GM20431 (cell line): ENCODE data around the gene ELOVL6.
"Not testable (repeated sequence)": the region's sequence is repeated elsewhere in the genome, so short reads cannot be mapped to it uniquely, and the experiment has no call there.

Experiments used
- in situ Hi-C: fragments of 300-500 bp; cut with MseI, MboI; formaldehyde crosslinking; loops from one replicate; pipeline ENCODE4 v1.15.0; 2020; ENCODE audit warnings: low sequenced_read_pairs; ENCODE audit not compliant: unreplicated experiment

The ELOVL6 gene

GRCh38 chr4:110164251-110164650, 34.2 kb downstream of the ELOVL6 start:
- in situ Hi-C loops: no loop called here

GRCh38 chr4:110163327-110164069, 34.9 kb downstream of the ELOVL6 start:
- in situ Hi-C loops: no loop called here

GRCh38 chr4:110160618-110161017, 37.8 kb downstream of the ELOVL6 start:
- in situ Hi-C loops: no loop called here

- in situ Hi-C loops: no loop called here
Measured at GRCh38 chr4:110159541-110159940, 38.9 kb downstream of the ELOVL6 start.

DNA sequence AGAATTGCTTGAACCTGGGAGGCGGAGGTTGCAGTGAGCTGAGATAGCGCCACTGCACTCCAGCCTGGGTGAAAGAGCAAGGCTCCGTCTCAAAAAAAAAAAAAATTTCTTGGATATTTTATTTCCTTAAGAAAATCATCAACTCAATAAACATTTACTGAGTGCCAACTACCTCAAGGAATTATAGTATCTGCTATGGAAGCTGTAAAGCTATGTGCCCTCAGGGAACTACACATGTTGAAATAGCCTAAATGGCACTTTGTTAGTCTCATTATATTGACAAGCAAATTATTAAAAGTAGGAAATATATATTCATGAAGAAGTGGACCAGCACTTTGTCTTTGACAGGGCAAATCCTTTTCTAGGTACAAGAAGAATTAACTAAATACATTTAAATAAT, 40.8 kb downstream of the ELOVL6 start:
- in situ Hi-C loops: no loop called here

GRCh38 chr4:110157166-110157565, 41.2 kb downstream of the ELOVL6 start:
- in situ Hi-C loops: not testable (repeated sequence)

- in situ Hi-C loops: no loop called here
Measured at GRCh38 chr4:110156442-110156841, 42.0 kb downstream of the ELOVL6 start.

GRCh38 chr4:110155654-110156053, 42.8 kb downstream of the ELOVL6 start:
- in situ Hi-C loops: no loop called here

DNA sequence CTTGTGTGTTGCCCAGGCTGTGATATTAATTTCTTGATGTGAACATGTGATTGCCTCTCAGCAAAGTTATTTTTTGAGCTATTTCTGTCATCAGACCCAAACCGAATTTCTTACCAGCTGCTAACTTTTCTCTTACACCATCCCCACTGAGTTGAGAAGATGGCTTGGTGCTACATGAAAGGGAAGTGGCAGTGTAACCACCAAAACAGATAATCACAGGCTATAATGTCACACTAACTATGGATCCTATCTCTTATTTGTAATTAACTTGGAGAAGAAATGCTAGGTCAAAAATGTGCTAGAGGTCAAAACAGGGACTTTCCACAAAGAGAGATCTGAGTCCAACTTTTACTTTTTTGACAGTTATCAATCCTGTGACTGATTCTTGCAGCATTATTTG, 43.8 kb downstream of the ELOVL6 start:
- in situ Hi-C loops: no loop called here

DNA sequence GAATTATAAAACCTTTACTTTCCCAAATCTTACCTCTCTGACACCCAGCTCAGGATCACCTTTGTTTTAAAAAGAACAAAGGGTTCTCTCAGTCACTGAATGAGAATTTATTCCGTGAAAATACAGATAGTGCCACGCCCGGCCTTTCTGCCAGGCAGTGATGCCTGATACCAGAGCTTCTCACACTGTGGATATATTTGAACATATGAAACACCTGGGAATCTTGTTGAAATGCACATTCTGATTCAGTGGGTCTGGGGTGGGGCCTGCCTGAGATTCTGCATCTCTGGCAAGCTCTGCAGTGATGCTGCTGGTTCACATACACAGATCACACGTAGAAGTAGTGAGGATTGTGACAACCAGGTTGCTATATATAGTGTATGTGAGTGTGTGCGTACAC, 46.0 kb downstream of the ELOVL6 start:
- in situ Hi-C loops: no loop called here

- in situ Hi-C loops: no loop called here
Measured at GRCh38 chr4:110149089-110149488, 49.3 kb downstream of the ELOVL6 start.

DNA sequence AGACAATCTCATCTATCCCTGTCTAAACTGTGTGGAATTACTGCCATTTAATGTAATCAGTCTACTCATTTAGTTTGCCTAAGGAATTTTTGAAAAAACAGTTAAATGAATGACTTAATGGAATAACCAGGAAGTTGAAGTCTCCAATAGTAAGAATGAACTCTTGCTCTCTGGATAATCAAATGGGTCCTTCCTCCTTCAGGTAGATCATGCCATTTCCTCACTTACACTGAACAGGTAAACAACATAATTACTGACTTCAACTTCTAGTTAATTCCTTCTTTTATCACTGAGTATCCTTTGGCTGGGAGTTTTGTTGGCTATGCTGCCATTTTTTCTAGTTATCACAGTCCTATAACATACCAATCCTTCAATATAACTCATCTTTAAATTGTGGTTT, 56.0 kb downstream of the ELOVL6 start:
- in situ Hi-C loops: no loop called here

GRCh38 chr4:110139815-110140214, 58.6 kb downstream of the ELOVL6 start:
- in situ Hi-C loops: no loop called here

- in situ Hi-C loops: no loop called here
Measured at GRCh38 chr4:110139111-110139510, 59.3 kb downstream of the ELOVL6 start.

GRCh38 chr4:110138551-110138950, 59.9 kb downstream of the ELOVL6 start:
- in situ Hi-C loops: no loop called here

- in situ Hi-C loops: no loop called here
Measured at GRCh38 chr4:110137829-110138228, 60.6 kb downstream of the ELOVL6 start.

GRCh38 chr4:110135523-110135922, 62.9 kb downstream of the ELOVL6 start:
- in situ Hi-C loops: no loop called here

- in situ Hi-C loops: no loop called here
Measured at GRCh38 chr4:110135076-110135475, 63.3 kb downstream of the ELOVL6 start.

DNA sequence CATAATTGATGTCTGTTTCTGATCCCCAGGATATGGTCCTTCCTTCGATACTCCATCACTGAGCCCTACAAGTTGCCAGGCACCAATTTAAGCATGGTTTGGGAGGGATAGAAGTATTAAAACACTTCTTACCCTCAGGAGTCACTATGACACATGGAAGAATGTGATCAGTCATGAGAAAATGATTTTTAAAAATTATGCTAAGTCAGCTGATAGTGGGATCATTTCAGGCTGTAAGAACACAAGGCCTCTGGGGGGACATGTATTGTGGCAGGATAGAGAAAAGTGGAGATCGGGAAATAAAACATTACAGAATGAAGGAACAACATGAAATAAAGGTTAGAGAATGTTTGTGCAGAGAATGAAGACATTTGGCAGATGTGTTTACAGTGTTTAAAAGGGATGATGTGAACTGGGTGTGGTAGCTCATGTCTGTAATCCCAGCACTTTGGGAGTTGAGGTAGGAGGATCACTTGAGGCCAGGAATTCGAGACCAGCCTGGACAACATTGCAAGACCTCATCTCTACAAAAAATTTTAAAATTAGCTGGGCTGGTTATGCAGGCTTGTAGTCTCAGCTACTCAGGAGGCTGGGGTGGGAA, 64.0 kb downstream of the ELOVL6 start:
- in situ Hi-C loops: no loop called here

GRCh38 chr4:110132816-110133719, 65.3 kb downstream of the ELOVL6 start:
- in situ Hi-C loops: no loop called here

- in situ Hi-C loops: no loop called here
Measured at GRCh38 chr4:110131916-110132315, 66.5 kb downstream of the ELOVL6 start.
